ENCODE measurements around the gene NT5DC1.
A peak's percentile ranks its signal among the peaks of the same experiment; 100 is the strongest.

Gene NT5DC1

GRCh38 chr6:116210316-116210715 is 109.7 kb downstream of the NT5DC1 start:
- no peak overlapping the region for H3K27ac ChIP-seq
- TF ChIP-seq, protein P1, sequence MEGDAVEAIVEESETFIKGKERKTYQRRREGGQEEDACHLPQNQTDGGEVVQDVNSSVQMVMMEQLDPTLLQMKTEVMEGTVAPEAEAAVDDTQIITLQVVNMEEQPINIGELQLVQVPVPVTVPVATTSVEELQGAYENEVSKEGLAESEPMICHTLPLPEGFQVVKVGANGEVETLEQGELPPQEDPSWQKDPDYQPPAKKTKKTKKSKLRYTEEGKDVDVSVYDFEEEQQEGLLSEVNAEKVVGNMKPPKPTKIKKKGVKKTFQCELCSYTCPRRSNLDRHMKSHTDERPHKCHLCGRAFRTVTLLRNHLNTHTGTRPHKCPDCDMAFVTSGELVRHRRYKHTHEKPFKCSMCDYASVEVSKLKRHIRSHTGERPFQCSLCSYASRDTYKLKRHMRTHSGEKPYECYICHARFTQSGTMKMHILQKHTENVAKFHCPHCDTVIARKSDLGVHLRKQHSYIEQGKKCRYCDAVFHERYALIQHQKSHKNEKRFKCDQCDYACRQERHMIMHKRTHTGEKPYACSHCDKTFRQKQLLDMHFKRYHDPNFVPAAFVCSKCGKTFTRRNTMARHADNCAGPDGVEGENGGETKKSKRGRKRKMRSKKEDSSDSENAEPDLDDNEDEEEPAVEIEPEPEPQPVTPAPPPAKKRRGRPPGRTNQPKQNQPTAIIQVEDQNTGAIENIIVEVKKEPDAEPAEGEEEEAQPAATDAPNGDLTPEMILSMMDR (conservative IDR thresholded peaks at IDR 0.05) = no peak
- no peak for TF ChIP-seq ZFX (IDR thresholded peaks at IDR 0.05)

GRCh38 chr6:116210750-116211425 is 110.2 kb downstream of the NT5DC1 start:
- no peak overlapping the region for H3K27ac ChIP-seq
- no peak for TF ChIP-seq ZFX (IDR thresholded peaks at IDR 0.05)
- TF ChIP-seq, protein P1 (conservative IDR thresholded peaks at IDR 0.05) = no peak

DNA sequence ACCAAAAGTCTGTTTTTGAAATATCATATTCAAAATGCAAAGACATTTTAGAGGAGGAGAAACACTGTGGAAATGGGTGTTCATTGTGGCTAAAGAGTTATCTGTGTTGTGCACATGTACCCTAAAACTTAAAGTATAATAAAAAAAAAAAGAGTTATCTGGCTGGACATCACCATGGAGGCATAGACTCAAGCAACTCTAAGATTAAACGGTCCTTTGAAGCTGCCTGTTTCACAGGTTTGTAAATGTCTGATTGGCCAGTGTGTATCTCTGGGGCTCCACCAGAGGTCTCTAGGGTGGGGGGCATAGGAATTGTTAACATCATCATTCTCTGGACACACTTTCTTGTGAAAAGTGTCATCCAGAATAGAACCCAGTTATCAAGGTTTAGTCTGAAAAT is 114.0 kb downstream of the NT5DC1 start:
- H3K27ac ChIP-seq = no peak overlapping the region
- no peak for TF ChIP-seq ZFX (IDR thresholded peaks at IDR 0.05)
- TF ChIP-seq, protein P1 (conservative IDR thresholded peaks at IDR 0.05) = no peak

DNA sequence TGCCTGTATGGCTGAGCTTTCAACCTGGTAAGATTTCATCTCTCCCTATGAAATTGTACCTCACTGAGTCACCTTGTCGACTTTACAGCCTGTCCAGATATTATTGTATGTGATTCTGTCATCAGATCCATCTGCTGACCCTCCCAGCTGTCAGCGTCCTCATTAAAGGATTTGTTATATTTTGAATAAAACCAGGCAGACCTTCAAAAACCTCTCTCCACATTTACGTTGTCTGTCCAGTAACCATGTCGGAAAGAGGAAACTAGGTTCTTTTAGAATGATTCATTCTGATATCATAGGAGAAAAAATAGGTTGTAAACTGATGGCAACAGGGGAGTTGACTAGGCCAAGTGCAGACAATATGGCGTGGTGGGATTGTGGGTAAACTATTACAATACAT is 114.8 kb downstream of the NT5DC1 start:
- no peak overlapping the region for H3K27ac ChIP-seq
- no peak for TF ChIP-seq ZFX (IDR thresholded peaks at IDR 0.05)
- TF ChIP-seq, protein P1 (conservative IDR thresholded peaks at IDR 0.05) = no peak

DNA sequence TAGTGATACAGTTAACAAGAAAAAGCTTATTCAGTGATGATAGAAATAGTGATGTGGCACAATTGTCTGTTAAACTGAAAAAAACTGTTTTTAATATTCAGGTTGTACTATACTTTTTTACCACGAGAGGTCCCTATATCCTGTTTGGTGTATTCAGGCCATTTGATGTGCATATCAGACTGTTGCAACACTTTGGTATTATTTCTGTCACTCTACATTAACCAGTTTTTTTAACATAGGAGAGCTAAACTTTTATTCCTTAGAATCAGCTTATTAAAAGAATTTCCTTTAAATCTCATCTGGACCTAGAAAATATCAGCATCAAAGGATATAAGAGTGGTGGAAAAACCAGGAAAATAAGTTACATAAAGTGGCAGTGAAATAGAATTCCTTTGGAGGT is 116.4 kb downstream of the NT5DC1 start:
- no peak for TF ChIP-seq ZFX (IDR thresholded peaks at IDR 0.05)
- TF ChIP-seq, protein P1 (conservative IDR thresholded peaks at IDR 0.05) = peak; percentile 49
- H3K27ac ChIP-seq = no peak overlapping the region

DNA sequence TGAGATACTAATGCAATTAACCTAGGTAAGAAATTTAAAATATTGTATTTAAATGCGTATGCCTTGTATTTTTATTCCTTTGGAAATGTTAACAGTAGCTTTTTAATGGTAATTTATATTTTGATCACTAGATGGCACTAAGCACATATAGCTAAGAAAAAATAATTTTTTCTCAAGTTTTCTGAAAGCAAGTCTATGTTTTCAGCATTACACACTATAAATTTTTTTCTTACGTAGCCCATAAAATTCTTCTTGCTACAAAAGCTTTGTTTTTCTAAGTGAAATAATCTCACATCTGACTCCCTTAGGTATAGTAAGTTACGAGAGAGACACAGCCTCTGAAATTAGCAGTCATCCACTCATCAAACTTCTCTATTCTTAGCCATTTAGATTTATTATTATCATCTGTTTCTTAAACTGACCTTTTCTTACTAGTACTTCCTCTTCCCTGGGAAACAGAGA is 117.5 kb downstream of the NT5DC1 start:
- TF ChIP-seq ZFX (IDR thresholded peaks at IDR 0.05) = no peak
- TF ChIP-seq, protein P1 (conservative IDR thresholded peaks at IDR 0.05) = peak; percentile 68
- H3K27ac ChIP-seq = no peak overlapping the region

- TF ChIP-seq ZFX (IDR thresholded peaks at IDR 0.05) = no peak
- TF ChIP-seq, protein P1 (conservative IDR thresholded peaks at IDR 0.05) = no peak
- H3K27ac ChIP-seq = no peak overlapping the region
These were observed 118.2 kb downstream of the NT5DC1 start for GRCh38 chr6:116218866-116219265.
